ENCODE results near the gene S100A16.
"Not testable (repeated sequence)": the region's sequence is repeated elsewhere in the genome, so short reads cannot be mapped to it uniquely, and the experiment has no call there.

Gene S100A16

GRCh38 chr1:153597206-153597605, 15.7 kb downstream of the S100A16 start:
- Histone ChIP-seq H3K79me1 (ENCODE audit: low read depth, low read length) (no peaks in the 10 kb centered on the region), H2BK120ac (ENCODE audit: low read depth, low read length) (no peak overlapping the region), H3K9me3 (replicated peaks in 1 of 2; ENCODE audit: control insufficient read depth in 2 of 2, insufficient read depth in 1 of 2, low read depth in 1 of 2, low read length in 2 of 2) (peaks cover 0 to 2% of the 10 kb centered on the region in 2 donors), H2AFZ (ENCODE audit: low read length) (no peak overlapping the region), H3K23ac (ENCODE audit: low read depth, low read length, poor library complexity) (no peak overlapping the region), H3K4me2 (ENCODE audit: insufficient read depth, low read length, poor library complexity, severe bottlenecking) (no peak overlapping the region), H3K36me3 (replicated peaks in 1 of 2; ENCODE audit: control insufficient read depth in 2 of 2, insufficient read depth in 2 of 2, low read length in 2 of 2) (no peaks in the 10 kb centered on the region), H2BK12ac (ENCODE audit: low read length) (no peak overlapping the region), H2AK5ac (ENCODE audit: low read depth, low read length) (no peak overlapping the region), H3K9ac (ENCODE audit: low read depth, low read length, poor library complexity) (no peak overlapping the region), H4K91ac (ENCODE audit: low read depth, low read length, poor library complexity) (no peak overlapping the region), H3K4me1 (ENCODE audit: control insufficient read depth in 2 of 2, insufficient read depth in 1 of 2, low read depth in 1 of 2, low read length in 2 of 2) (peaks cover 0 to 15% of the 10 kb centered on the region in 2 donors), H2BK15ac (ENCODE audit: low read length) (no peak overlapping the region), H3K4me3 (ENCODE audit: low read length in 2 of 2) (no peak overlapping the region), H3K14ac (ENCODE audit: low read length) (no peak overlapping the region), H2BK5ac (ENCODE audit: low read length) (no peak overlapping the region), H3K4ac (ENCODE audit: low read length) (no peak overlapping the region), H3K18ac (ENCODE audit: low read length) (no peak overlapping the region), H3K27ac (replicated peaks; ENCODE audit: low read length) (no peak overlapping the region), H4K8ac (ENCODE audit: low read depth, low read length) (no peak overlapping the region), H3K27me3 (ENCODE audit: control insufficient read depth in 3 of 3, insufficient read depth in 3 of 3, low read depth in 1 of 3, low read length in 3 of 3) (no peaks in the 10 kb centered on the region)
- DNase-seq (ENCODE audit: low spot score): no peak
- WGBS, 2 donors (ENCODE audit: extremely low coverage in 2 of 2, insufficient read length in 2 of 2, insufficient replicate concordance in 1 of 2): no CpG with 5 or more reads among the region's 6 CpGs

GRCh38 chr1:153592748-153593147, 20.2 kb downstream of the S100A16 start:
- H3K4me2 ChIP-seq (ENCODE audit: insufficient read depth, low read length, poor library complexity, severe bottlenecking): no peak overlapping the region
- peaks cover 0 to 8% of the 10 kb centered on the region in 2 donors for H3K4me1 ChIP-seq (ENCODE audit: control insufficient read depth in 2 of 2, insufficient read depth in 1 of 2, low read depth in 1 of 2, low read length in 2 of 2)
- H3K4me3 ChIP-seq (ENCODE audit: low read length in 2 of 2): no peak overlapping the region
- H3K9me3 ChIP-seq (replicated peaks in 1 of 2; ENCODE audit: control insufficient read depth in 2 of 2, insufficient read depth in 1 of 2, low read depth in 1 of 2, low read length in 2 of 2): no peaks in the 10 kb centered on the region
- DNase-seq (ENCODE audit: low spot score): no peak
- peak overlapping the region; percentile 37 for H2AFZ ChIP-seq (ENCODE audit: low read length)
- H3K4ac ChIP-seq (ENCODE audit: low read length): no peak overlapping the region
- H3K27me3 ChIP-seq (ENCODE audit: control insufficient read depth in 3 of 3, insufficient read depth in 3 of 3, low read depth in 1 of 3, low read length in 3 of 3): no peaks in the 10 kb centered on the region
- no CpG with 5 or more reads among the region's 4 CpGs for WGBS, 2 donors (ENCODE audit: extremely low coverage in 2 of 2, insufficient read length in 2 of 2, insufficient replicate concordance in 1 of 2)
- H2BK15ac ChIP-seq (ENCODE audit: low read length): no peak overlapping the region
- no peak overlapping the region for H3K27ac ChIP-seq (replicated peaks; ENCODE audit: low read length)
- H3K36me3 ChIP-seq (replicated peaks in 1 of 2; ENCODE audit: control insufficient read depth in 2 of 2, insufficient read depth in 2 of 2, low read length in 2 of 2): no peaks in the 10 kb centered on the region
- H3K23ac ChIP-seq (ENCODE audit: low read depth, low read length, poor library complexity): no peak overlapping the region
- H2BK120ac ChIP-seq (ENCODE audit: low read depth, low read length): no peak overlapping the region
- H4K91ac ChIP-seq (ENCODE audit: low read depth, low read length, poor library complexity): no peak overlapping the region
- no peak overlapping the region for H3K18ac ChIP-seq (ENCODE audit: low read length)
- H4K8ac ChIP-seq (ENCODE audit: low read depth, low read length): no peak overlapping the region
- H2AK5ac ChIP-seq (ENCODE audit: low read depth, low read length): no peak overlapping the region
- no peak overlapping the region for H2BK5ac ChIP-seq (ENCODE audit: low read length)
- H3K79me1 ChIP-seq (ENCODE audit: low read depth, low read length): no peaks in the 10 kb centered on the region
- H2BK12ac ChIP-seq (ENCODE audit: low read length): no peak overlapping the region
- no peak overlapping the region for H3K14ac ChIP-seq (ENCODE audit: low read length)
- H3K9ac ChIP-seq (ENCODE audit: low read depth, low read length, poor library complexity): no peak overlapping the region

GRCh38 chr1:153588482-153588881, 24.5 kb downstream of the S100A16 start:
- no peak overlapping the region for H4K8ac ChIP-seq (ENCODE audit: low read depth, low read length)
- H3K79me1 ChIP-seq (ENCODE audit: low read depth, low read length): no peaks in the 10 kb centered on the region
- no peak overlapping the region for H3K4me3 ChIP-seq (ENCODE audit: low read length in 2 of 2)
- H3K4me2 ChIP-seq (ENCODE audit: insufficient read depth, low read length, poor library complexity, severe bottlenecking): no peak overlapping the region
- no peaks in the 10 kb centered on the region for H3K9me3 ChIP-seq (replicated peaks in 1 of 2; ENCODE audit: control insufficient read depth in 2 of 2, insufficient read depth in 1 of 2, low read depth in 1 of 2, low read length in 2 of 2)
- H3K23ac ChIP-seq (ENCODE audit: low read depth, low read length, poor library complexity): no peak overlapping the region
- H2BK5ac ChIP-seq (ENCODE audit: low read length): no peak overlapping the region
- H3K4ac ChIP-seq (ENCODE audit: low read length): no peak overlapping the region
- no peak overlapping the region for H2BK15ac ChIP-seq (ENCODE audit: low read length)
- no peak for DNase-seq (ENCODE audit: low spot score)
- no peak overlapping the region for H2BK12ac ChIP-seq (ENCODE audit: low read length)
- no peak overlapping the region for H3K14ac ChIP-seq (ENCODE audit: low read length)
- H2AFZ ChIP-seq (ENCODE audit: low read length): no peak overlapping the region
- H2BK120ac ChIP-seq (ENCODE audit: low read depth, low read length): no peak overlapping the region
- H3K4me1 ChIP-seq (ENCODE audit: control insufficient read depth in 2 of 2, insufficient read depth in 1 of 2, low read depth in 1 of 2, low read length in 2 of 2): peaks cover 3 to 13% of the 10 kb centered on the region in 2 donors
- no peak overlapping the region for H4K91ac ChIP-seq (ENCODE audit: low read depth, low read length, poor library complexity)
- H3K36me3 ChIP-seq (replicated peaks in 1 of 2; ENCODE audit: control insufficient read depth in 2 of 2, insufficient read depth in 2 of 2, low read length in 2 of 2): no peaks in the 10 kb centered on the region
- H2AK5ac ChIP-seq (ENCODE audit: low read depth, low read length): no peak overlapping the region
- H3K27ac ChIP-seq (replicated peaks; ENCODE audit: low read length): no peak overlapping the region
- WGBS, 2 donors (ENCODE audit: extremely low coverage in 2 of 2, insufficient read length in 2 of 2, insufficient replicate concordance in 1 of 2): no CpG with 5 or more reads among the region's 2 CpGs
- no peak overlapping the region for H3K18ac ChIP-seq (ENCODE audit: low read length)
- no peaks in the 10 kb centered on the region for H3K27me3 ChIP-seq (ENCODE audit: control insufficient read depth in 3 of 3, insufficient read depth in 3 of 3, low read depth in 1 of 3, low read length in 3 of 3)
- H3K9ac ChIP-seq (ENCODE audit: low read depth, low read length, poor library complexity): no peak overlapping the region

GRCh38 chr1:153588033-153588432, 24.9 kb downstream of the S100A16 start:
- no CpG with 5 or more reads among the region's 10 CpGs for WGBS, 2 donors (ENCODE audit: extremely low coverage in 2 of 2, insufficient read length in 2 of 2, insufficient replicate concordance in 1 of 2)
- not testable (repeated sequence) for H4K8ac ChIP-seq (ENCODE audit: low read depth, low read length); H2AFZ ChIP-seq (ENCODE audit: low read length)

More at GRCh38 chr1:153588033-153588432, 24.9 kb downstream of the S100A16 start:
- H4K91ac ChIP-seq (ENCODE audit: low read depth, low read length, poor library complexity); H3K14ac ChIP-seq (ENCODE audit: low read length); H2BK15ac ChIP-seq (ENCODE audit: low read length); H3K9ac ChIP-seq (ENCODE audit: low read depth, low read length, poor library complexity); H2BK5ac ChIP-seq (ENCODE audit: low read length); H2BK120ac ChIP-seq (ENCODE audit: low read depth, low read length); H3K27ac ChIP-seq (replicated peaks; ENCODE audit: low read length); H2AK5ac ChIP-seq (ENCODE audit: low read depth, low read length); H3K23ac ChIP-seq (ENCODE audit: low read depth, low read length, poor library complexity); H3K4ac ChIP-seq (ENCODE audit: low read length); DNase-seq (ENCODE audit: low spot score); H3K4me2 ChIP-seq (ENCODE audit: insufficient read depth, low read length, poor library complexity, severe bottlenecking); H3K79me1 ChIP-seq (ENCODE audit: low read depth, low read length); H3K4me3 ChIP-seq (ENCODE audit: low read length in 2 of 2); H3K27me3 ChIP-seq (ENCODE audit: control insufficient read depth in 3 of 3, insufficient read depth in 3 of 3, low read depth in 1 of 3, low read length in 3 of 3); H3K18ac ChIP-seq (ENCODE audit: low read length); H3K36me3 ChIP-seq (replicated peaks in 1 of 2; ENCODE audit: control insufficient read depth in 2 of 2, insufficient read depth in 2 of 2, low read length in 2 of 2); H2BK12ac ChIP-seq (ENCODE audit: low read length); H3K9me3 ChIP-seq (replicated peaks in 1 of 2; ENCODE audit: control insufficient read depth in 2 of 2, insufficient read depth in 1 of 2, low read depth in 1 of 2, low read length in 2 of 2): not testable (repeated sequence)
- peaks cover 3 to 12% of the 10 kb centered on the region in 2 donors for H3K4me1 ChIP-seq (ENCODE audit: control insufficient read depth in 2 of 2, insufficient read depth in 1 of 2, low read depth in 1 of 2, low read length in 2 of 2)

Measured in neuronal stem cell (in vitro differentiated cells).